Stimulated activated CD8-positive, alpha-beta memory T cell treated with anti-CD3 and anti-CD28 coated beads, Interleukin-12 subunit alpha, Interleukin-12 subunit beta, amount 100 ng/mL, for 24 hours (primary cell): ENCODE results near the gene GCDH.
"Not testable (repeated sequence)": the region's sequence is repeated elsewhere in the genome, so short reads cannot be mapped to it uniquely, and the experiment has no call there.

Experiments
- DNase-seq: peaks from one replicate; pipeline ENCODE4 v3.0.0-alpha.2; 2020; ENCODE audit errors: extremely low read depth

The GCDH gene

GRCh38 chr19:12872941-12873890 lies 17.7 kb upstream of the GCDH start:
- DNase-seq: no peak

- DNase-seq: no peak
Measured at GRCh38 chr19:12873891-12874745, 16.8 kb upstream of the GCDH start.

- DNase-seq: no peak
Measured at GRCh38 chr19:12875086-12875485, 15.9 kb upstream of the GCDH start.

GRCh38 chr19:12880551-12881171 lies 10.3 kb upstream of the GCDH start:
- DNase-seq: no peak

GRCh38 chr19:12881172-12881808 lies 9.7 kb upstream of the GCDH start, which contains the start of gene DNASE2:
Gene DNASE2 (minus strand): TSS chr19:12881449. CDS start chr19:12881375, 74 bp downstream.
- DNase-seq: peak; percentile 72

GRCh38 chr19:12882589-12882988 lies 8.4 kb upstream of the GCDH start:
- no peak for DNase-seq

GRCh38 chr19:12884202-12884601 lies 6.8 kb upstream of the GCDH start:
- DNase-seq: no peak

- no peak for DNase-seq
Measured at GRCh38 chr19:12884627-12884925, 6.4 kb upstream of the GCDH start.

- DNase-seq: peak; percentile 72
Measured at GRCh38 chr19:12884926-12885748, 5.8 kb upstream of the GCDH start.

GRCh38 chr19:12885749-12886650 lies 5.0 kb upstream of the GCDH start:
- no peak for DNase-seq

GRCh38 chr19:12886651-12886968 lies 4.3 kb upstream of the GCDH start:
- DNase-seq: no peak

GRCh38 chr19:12886969-12887747 lies 3.8 kb upstream of the GCDH start, which contains the start of gene KLF1:
Gene KLF1 (minus strand): TSS chr19:12887201. CDS start chr19:12887140, 61 bp downstream.
- no peak for DNase-seq

- no peak for DNase-seq
Measured at GRCh38 chr19:12888006-12888603, 2.9 kb upstream of the GCDH start.

GRCh38 chr19:12890299-12890786 lies 617 bp upstream of the GCDH start:
- not testable (repeated sequence) for DNase-seq

GRCh38 chr19:12891553-12892021 lies 627 bp downstream of the GCDH start:
- no peak for DNase-seq

- DNase-seq: no peak
Measured at GRCh38 chr19:12893582-12893981, 2.6 kb downstream of the GCDH start.

- no peak for DNase-seq
Measured at GRCh38 chr19:12896460-12896859, 5.5 kb downstream of the GCDH start.

GRCh38 chr19:12899891-12900518 lies 9.0 kb downstream of the GCDH start:
- DNase-seq: no peak
